Right lobe of liver (tissue), 4 donors: ENCODE results near the gene PVALEF.

Experiments
- CTCF ChIP-seq, 4 donors: fragments of 200-600 bp in 3 of 4; fragments of 450-650 bp in 1 of 4; IDR thresholded peaks; one replicate each; pipeline versions ENCODE4 v1.5.1 to v1.8.0; 2016 to 2022; ENCODE audit warnings: antibody characterized with exemption in 4 of 4, mild to moderate bottlenecking in 2 of 4
- POLR2A ChIP-seq: fragments of 450-650 bp; IDR thresholded peaks from one replicate; pipeline ENCODE4 v1.6.1; 2017; ENCODE audit warnings: antibody characterized with exemption, mild to moderate bottlenecking
- donor health status: DM: no; HTN: no; CAD: no.
- donor health status: DM: no; HTN: no; CAD: no.
- donor health status: DM: no; HTN: yes; CAD: no.

GRCh38 chr17:81117672-81118198, 47.6 kb upstream of the PVALEF start:
- TF ChIP-seq CTCF (IDR thresholded peaks at IDR 0.05): no peak
- no peak for TF ChIP-seq POLR2A
